IMR-90 (cell line): ENCODE data around the gene ATP4B. TPM values are rescaled to one million over a fixed set of nuclear protein-coding genes. Genes with fewer than 3 reads are reported as not detected.

Experiments
- ATAC-seq: fragments of 200-7000 bp; cut with Tn5 transposase; 2 replicates; pipeline ENCODE4 v1.9.1; 2020; ENCODE audit warnings: low read depth, mild to moderate bottlenecking, moderate library complexity
- BruUV-seq: library from RNA; stranded (reverse); fragments of 400-500 nt; replicated peaks from 2 replicates; lab custom pipeline; 2021; lab: Mats Ljungman, UMichigan
- CTCF ChIA-PET: fragments of 300-600 bp; formaldehyde crosslinking; extraction: SDS; loops from one replicate; lab custom pipeline; 2021; ENCODE audit warnings: antibody characterized with exemption; lab: Yijun Ruan, JAX
- POLR2A ChIA-PET: fragments of 300-600 bp; sonication (Branson Sonifier 250); formaldehyde crosslinking; loops from one replicate; lab custom pipeline; 2022; ENCODE audit warnings: antibody characterized with exemption; ENCODE audit not compliant: unreplicated experiment; lab: Charles Lee
- DNase-seq: peaks from one replicate; pipeline ENCODE4 v3.0.0; 2013
- H2AFZ ChIP-seq: replicated peaks from 2 replicates; pipeline ENCODE3; 2013; ENCODE audit warnings: low read length, mild to moderate bottlenecking; ENCODE audit not compliant: poor library complexity
- H2AK5ac ChIP-seq: 2 replicates; pipeline ENCODE4 v1.6.1; 2013; ENCODE audit warnings: low read depth, low read length, inconsistent platforms
- H2AK9ac ChIP-seq: replicated peaks from 2 replicates; pipeline ENCODE3; 2013; ENCODE audit warnings: mild to moderate bottlenecking, low read depth, low read length, moderate library complexity; ENCODE audit not compliant: poor library complexity
- H2BK120ac ChIP-seq: 2 replicates; pipeline ENCODE4 v1.6.1; 2013; ENCODE audit warnings: low read depth, low read length, inconsistent platforms
- H2BK15ac ChIP-seq: 3 replicates; pipeline ENCODE4 v1.6.1; 2013; ENCODE audit warnings: low read depth, low read length, inconsistent platforms
- H2BK20ac ChIP-seq: 2 replicates; pipeline ENCODE4 v1.6.1; 2013; ENCODE audit warnings: low read depth, mild to moderate bottlenecking, inconsistent platforms, low read length, moderate library complexity
- H2BK5ac ChIP-seq: 2 replicates; pipeline ENCODE4 v1.6.1; 2013; ENCODE audit warnings: mild to moderate bottlenecking, low read depth, low read length, inconsistent platforms; ENCODE audit not compliant: poor library complexity, severe bottlenecking
- H3K14ac ChIP-seq: replicated peaks from 2 replicates; pipeline ENCODE4 v1.6.1; 2013; ENCODE audit warnings: low read depth, low read length, inconsistent platforms
- H3K18ac ChIP-seq: 2 replicates; pipeline ENCODE4 v1.6.1; 2013; ENCODE audit warnings: low read depth, low read length, control low read depth
- H3K23ac ChIP-seq: 2 replicates; pipeline ENCODE4 v1.6.1; 2013; ENCODE audit warnings: low read depth, low read length, inconsistent platforms
- H3K27ac ChIP-seq: 2 replicates; pipeline ENCODE4 v1.5.1; 2013; ENCODE audit warnings: mild to moderate bottlenecking, control low read depth, low read length; ENCODE audit not compliant: insufficient read depth
- H3K27me3 ChIP-seq: 2 replicates; pipeline ENCODE4 v1.6.1; 2013; ENCODE audit warnings: low read length; ENCODE audit not compliant: control insufficient read depth, insufficient read depth
- H3K36me3 ChIP-seq: 2 replicates; pipeline ENCODE4 v1.6.1; 2013; ENCODE audit warnings: low read length, mixed read lengths; ENCODE audit not compliant: control insufficient read depth, insufficient read depth
- H3K4ac ChIP-seq: 2 replicates; pipeline ENCODE4 v1.6.1; 2013; ENCODE audit warnings: low read depth, low read length, inconsistent platforms
- H3K4me1 ChIP-seq: 2 replicates; pipeline ENCODE4 v1.6.1; 2013; ENCODE audit warnings: low read length, mixed read lengths; ENCODE audit not compliant: control insufficient read depth, insufficient read depth
- H3K4me2 ChIP-seq: 2 replicates; pipeline ENCODE4 v1.6.1; 2013; ENCODE audit warnings: low read depth, mild to moderate bottlenecking, control low read depth, low read length, moderate library complexity
- H3K4me3 ChIP-seq: 2 replicates; pipeline ENCODE4 v1.5.1; 2013; ENCODE audit warnings: low read depth, mild to moderate bottlenecking, control low read depth, low read length, moderate library complexity; ENCODE audit not compliant: insufficient read depth
- H3K56ac ChIP-seq: 2 replicates; pipeline ENCODE4 v1.6.1; 2013; ENCODE audit warnings: low read length, inconsistent platforms; ENCODE audit not compliant: insufficient read depth; ENCODE audit errors: extremely low read depth
- H3K79me1 ChIP-seq, 2 experiments: 2 replicates each; pipeline ENCODE4 v1.6.1; 2013; ENCODE audit warnings: low read length in 2 of 2, inconsistent platforms in 1 of 2, low read depth in 1 of 2
- H3K9ac ChIP-seq: 2 replicates; pipeline ENCODE4 v1.6.1; 2013; ENCODE audit warnings: low read depth, low read length, control low read depth
- H3K9me1 ChIP-seq: 2 replicates; pipeline ENCODE4 v1.6.1; 2013; ENCODE audit warnings: low read length, inconsistent platforms; ENCODE audit not compliant: insufficient read depth
- H3K9me3 ChIP-seq: 2 replicates; pipeline ENCODE4 v1.6.1; 2013; ENCODE audit warnings: low read length; ENCODE audit not compliant: control insufficient read depth, insufficient read depth
- H4K20me1 ChIP-seq: 2 replicates; pipeline ENCODE4 v1.6.1; 2013; ENCODE audit warnings: low read length, inconsistent platforms; ENCODE audit not compliant: insufficient read depth
- H4K5ac ChIP-seq: 2 replicates; pipeline ENCODE4 v1.6.1; 2013; ENCODE audit warnings: mild to moderate bottlenecking, low read depth, low read length, control low read depth
- H4K8ac ChIP-seq, 2 experiments: 2 replicates each; pipeline ENCODE4 v1.6.1; 2013; ENCODE audit warnings: low read depth in 2 of 2, low read length in 2 of 2, control low read depth in 1 of 2, inconsistent platforms in 1 of 2
- H4K91ac ChIP-seq: 2 replicates; pipeline ENCODE4 v1.6.1; 2013; ENCODE audit warnings: low read depth, low read length, inconsistent platforms; ENCODE audit not compliant: insufficient read depth
- BHLHE40 ChIP-seq: fragments of 150-350 bp; IDR thresholded peaks from 2 replicates; pipeline ENCODE4 v1.6.1; 2016; ENCODE audit warnings: mild to moderate bottlenecking, low read depth, low read length
- CEBPB ChIP-seq: IDR thresholded peaks from 2 replicates; pipeline ENCODE4 v1.6.1; 2012; ENCODE audit warnings: low read depth, low read length, improper control_type of control experiment
- CHD1 ChIP-seq: IDR thresholded peaks from 2 replicates; pipeline ENCODE4 v1.6.1; 2012; ENCODE audit warnings: low read depth, low read length, improper control_type of control experiment
- CTCF ChIP-seq: conservative IDR thresholded peaks from 2 replicates; pipeline ENCODE4 v1.5.1; 2012; ENCODE audit warnings: mild to moderate bottlenecking, low read depth, low read length, improper control_type of control experiment
- ELK1 ChIP-seq: fragments of 150-350 bp; IDR thresholded peaks from 2 replicates; pipeline ENCODE4 v1.6.1; 2016; ENCODE audit warnings: low read depth, mild to moderate bottlenecking, low read length, moderate library complexity, borderline replicate concordance
- FOS ChIP-seq: fragments of 150-350 bp; IDR thresholded peaks from 2 replicates; pipeline ENCODE4 v1.6.1; 2016; ENCODE audit warnings: low read depth, low read length
- MAFK ChIP-seq: IDR thresholded peaks from 2 replicates; pipeline ENCODE4 v1.6.1; 2012; ENCODE audit warnings: low read depth, low read length, improper control_type of control experiment
- MAZ ChIP-seq: IDR thresholded peaks from 2 replicates; pipeline ENCODE4 v1.6.1; 2012; ENCODE audit warnings: low read depth, mild to moderate bottlenecking, low read length, improper control_type of control experiment, moderate library complexity, borderline replicate concordance
- POLR2A ChIP-seq: IDR thresholded peaks from 2 replicates; pipeline ENCODE4 v1.6.1; 2012; ENCODE audit warnings: mild to moderate bottlenecking, low read depth, low read length
- RAD21 ChIP-seq: IDR thresholded peaks from 2 replicates; pipeline ENCODE4 v1.6.1; 2012; ENCODE audit warnings: low read length, improper control_type of control experiment
- RCOR1 ChIP-seq: IDR thresholded peaks from 2 replicates; pipeline ENCODE4 v1.6.1; 2012; ENCODE audit warnings: mild to moderate bottlenecking, low read length, improper control_type of control experiment; ENCODE audit not compliant: insufficient replicate concordance
- USF2 ChIP-seq: fragments of 150-350 bp; IDR thresholded peaks from 2 replicates; pipeline ENCODE4 v1.6.1; 2017; ENCODE audit warnings: mild to moderate bottlenecking, antibody characterized with exemption, low read length, low read depth
- WGBS, 2 experiments: methylation state at CpG; one replicate each; pipeline versions ENCODE4 v1.1.5 to v1.1.7; 2013; ENCODE audit warnings: missing lambda C conversion rate in 2 of 2; ENCODE audit not compliant: insufficient read length in 1 of 2; ENCODE audit errors: extremely low coverage in 2 of 2; 5-methylcytosine and 5-hydroxymethylcytosine counted together
- dilution Hi-C: fragments of 300-500 bp; cut with HindIII; formaldehyde crosslinking; loops from one replicate; pipeline ENCODE4 v1.14.3; 2018; ENCODE audit warnings: low sequenced_read_pairs; ENCODE audit not compliant: unreplicated experiment
- in situ Hi-C: fragments of 300-500 bp; cut with MboI; formaldehyde crosslinking; loops from 3 replicates; pipeline ENCODE4 v1.14.3; 2019; ENCODE audit warnings: low sequenced_read_pairs, inconsistent platforms, mixed read lengths
- intact Hi-C: fragments of 100-400 bp; cut with micrococcal nuclease; formaldehyde crosslinking; loops from 2 replicates; pipeline ENCODE4 v1.10.0; 2022
- polyA plus RNA-seq, 3 experiments: library from polyadenylated mRNA; depleted of rRNA; stranded (reverse); fragments of >200 nt; gene quantifications; 2 replicates each; pipeline ENCODE4 v1.2.3, GENCODE V29; 2012; ENCODE audit warnings: low replicate concordance in 1 of 3
- total RNA-seq: library from RNA; depleted of rRNA; stranded (reverse); fragments of >200 nt; gene quantifications from 2 replicates; pipeline ENCODE4 v1.2.3, GENCODE V29; 2012

Gene ATP4B
- total and polyA plus RNA-seq, 2 of the 4 experiments (the other 2 are of a cell fraction), result not detected

DNA sequence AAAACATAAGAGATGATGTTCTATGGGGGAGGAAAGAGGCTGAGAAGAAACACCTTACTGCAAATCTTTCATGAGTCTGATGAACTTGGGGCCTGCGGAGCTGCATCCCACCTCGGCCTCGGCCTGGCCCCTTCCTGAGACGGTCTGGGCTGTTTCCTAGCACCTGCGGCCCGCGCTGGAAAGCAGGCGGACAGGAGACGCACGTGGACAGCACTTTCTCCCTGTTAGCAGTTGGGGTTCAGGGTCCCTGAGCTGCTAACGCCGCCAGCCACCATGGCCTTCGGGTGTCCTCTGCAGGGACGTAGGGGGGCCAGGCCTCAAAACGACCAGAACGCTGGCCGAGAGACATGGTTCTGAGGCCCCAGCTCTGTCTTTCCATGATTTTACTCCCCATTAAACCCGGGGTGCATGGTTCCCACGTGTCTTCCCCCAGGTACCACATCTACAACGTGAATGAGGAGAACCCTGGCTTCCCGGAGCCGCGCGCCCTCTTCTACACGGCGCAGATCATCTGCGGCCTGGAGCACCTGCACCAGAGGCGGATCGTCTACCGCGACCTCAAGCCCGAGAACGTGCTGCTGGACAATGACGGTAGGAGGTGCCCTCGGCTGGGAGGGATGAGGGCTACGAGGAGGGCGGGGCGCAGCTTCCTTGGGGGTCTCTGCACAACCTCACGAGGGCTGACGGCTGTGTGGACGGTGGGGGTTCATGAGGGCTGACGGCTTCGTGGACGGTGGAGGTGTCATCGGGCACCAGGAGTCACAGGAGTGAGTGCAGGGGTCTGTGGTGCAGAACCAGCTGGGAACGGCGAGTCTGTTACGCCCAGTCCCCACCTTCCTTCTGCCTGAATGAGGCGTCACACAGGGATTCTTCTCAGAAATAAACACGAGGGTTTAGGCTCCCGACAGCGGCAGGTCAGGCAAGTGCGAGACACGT lies 13.3 kb upstream of the ATP4B start:
- DNase-seq, result no peak
- dilution Hi-C loops, result no loop called here
- CTCF ChIA-PET, result no interaction called here

More for the DNA sequence above, 13.3 kb upstream of the ATP4B start:
- no peak overlapping the region for H3K14ac ChIP-seq
- no peak overlapping the region for H2BK15ac ChIP-seq
- H3K4me3 ChIP-seq, result no peak overlapping the region
- H2AK9ac ChIP-seq, result no peak overlapping the region
- no peak for ATAC-seq
- no peak overlapping the region for H4K8ac ChIP-seq
- no peak overlapping the region for H3K18ac ChIP-seq
- H2AK5ac ChIP-seq, result no peak overlapping the region
- no peak overlapping the region for H3K23ac ChIP-seq
- H2BK120ac ChIP-seq, result no peak overlapping the region
- no peak overlapping the region for H4K91ac ChIP-seq
- H3K4me2 ChIP-seq, result no peak overlapping the region
- intact Hi-C loops (no loop called here), in situ Hi-C loops (no loop called here)
- H3K9ac ChIP-seq, result no peak overlapping the region
- no peaks in the 10 kb centered on the region for H3K36me3 ChIP-seq
- no peak overlapping the region for H3K4ac ChIP-seq
- H3K9me1 ChIP-seq, result no peaks in the 10 kb centered on the region
- H3K56ac ChIP-seq, result no peak overlapping the region
- no peak for TF ChIP-seq MAZ
- no peak for TF ChIP-seq BHLHE40
- no peak for TF ChIP-seq ELK1
- TF ChIP-seq CHD1, result no peak
- no peak for TF ChIP-seq RAD21
- TF ChIP-seq POLR2A, result no peak
- no peak for TF ChIP-seq USF2
- no peak for TF ChIP-seq RCOR1
- no peak for TF ChIP-seq MAFK
- TF ChIP-seq FOS, result no peak
- no peak for TF ChIP-seq CEBPB
- TF ChIP-seq CTCF, result no peak
- H4K5ac ChIP-seq, result no peak overlapping the region
- H2BK20ac ChIP-seq, result no peak overlapping the region
- no peaks in the 10 kb centered on the region for H3K4me1 ChIP-seq
- H3K79me1 ChIP-seq, result no peaks in the 10 kb centered on the region
- H2AFZ ChIP-seq, result no peak overlapping the region
- H3K27me3 ChIP-seq, result peaks cover 10% of the 10 kb centered on the region; the same call in 1 of the 2 replicates
- WGBS, 2 experiments, result 83% methylated on average over 30 of the region's 54 CpGs; no CpG with 5 or more reads in 1 of the 2 experiments
- POLR2A ChIA-PET, result no interaction called here
- no peaks in the 10 kb centered on the region for H3K9me3 ChIP-seq
- H4K20me1 ChIP-seq, result peaks cover 3% of the 10 kb centered on the region; the same call in 1 of the 2 replicates
- no peak overlapping the region for H2BK5ac ChIP-seq
- BruUV-seq, result no TSS peak
- H3K27ac ChIP-seq, result no peak overlapping the region
